NB4 (cell line): ENCODE measurements around the gene ASIC3.

Source experiments
- MYC ChIP-seq: IDR thresholded peaks from 2 replicates; pipeline ENCODE4 v1.6.1; 2011; ENCODE audit warnings: low read depth, low read length
- POLR2A ChIP-seq: IDR thresholded peaks from 2 replicates; pipeline ENCODE4 v1.6.1; 2011; ENCODE audit warnings: mild to moderate bottlenecking; ENCODE audit not compliant: insufficient read length; ENCODE audit errors: extremely low read depth
- TF ChIP-seq, protein P1 (sequence below): IDR thresholded peaks from one replicate; pipeline ENCODE4 v1.5.1; 2012; ENCODE audit warnings: low read depth, low read length

DNA sequence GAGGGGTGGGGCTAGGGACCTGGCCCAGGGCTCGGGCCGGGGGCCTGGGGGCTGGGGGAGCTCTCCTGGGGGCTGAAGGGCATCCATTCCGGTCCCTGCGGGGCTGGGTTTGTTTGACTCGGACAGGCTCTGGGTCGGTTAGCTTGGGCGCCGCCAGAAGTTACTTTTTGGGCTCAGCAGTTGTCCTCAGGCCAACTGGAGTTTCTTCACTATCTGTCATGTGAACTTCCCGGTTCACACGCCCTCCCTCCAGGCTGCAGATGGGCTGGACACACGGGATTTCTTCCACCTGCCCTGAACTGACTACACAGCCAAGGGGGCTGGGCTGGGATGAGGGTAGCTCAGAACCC lies 14.9 kb downstream of the ASIC3 start:
- TF ChIP-seq, protein P1, sequence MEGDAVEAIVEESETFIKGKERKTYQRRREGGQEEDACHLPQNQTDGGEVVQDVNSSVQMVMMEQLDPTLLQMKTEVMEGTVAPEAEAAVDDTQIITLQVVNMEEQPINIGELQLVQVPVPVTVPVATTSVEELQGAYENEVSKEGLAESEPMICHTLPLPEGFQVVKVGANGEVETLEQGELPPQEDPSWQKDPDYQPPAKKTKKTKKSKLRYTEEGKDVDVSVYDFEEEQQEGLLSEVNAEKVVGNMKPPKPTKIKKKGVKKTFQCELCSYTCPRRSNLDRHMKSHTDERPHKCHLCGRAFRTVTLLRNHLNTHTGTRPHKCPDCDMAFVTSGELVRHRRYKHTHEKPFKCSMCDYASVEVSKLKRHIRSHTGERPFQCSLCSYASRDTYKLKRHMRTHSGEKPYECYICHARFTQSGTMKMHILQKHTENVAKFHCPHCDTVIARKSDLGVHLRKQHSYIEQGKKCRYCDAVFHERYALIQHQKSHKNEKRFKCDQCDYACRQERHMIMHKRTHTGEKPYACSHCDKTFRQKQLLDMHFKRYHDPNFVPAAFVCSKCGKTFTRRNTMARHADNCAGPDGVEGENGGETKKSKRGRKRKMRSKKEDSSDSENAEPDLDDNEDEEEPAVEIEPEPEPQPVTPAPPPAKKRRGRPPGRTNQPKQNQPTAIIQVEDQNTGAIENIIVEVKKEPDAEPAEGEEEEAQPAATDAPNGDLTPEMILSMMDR: no peak
- no peak for TF ChIP-seq POLR2A
- TF ChIP-seq MYC: no peak
